ENCODE data around the gene TLE3. TPM values are rescaled to one million over a fixed set of nuclear protein-coding genes. Genes with fewer than 3 reads are reported as not detected.
A peak's percentile ranks its signal among the peaks of the same experiment; 100 is the strongest.

Gene TLE3
- total RNA-seq, 1 donor from 2014 or later, result 32.6 TPM

DNA sequence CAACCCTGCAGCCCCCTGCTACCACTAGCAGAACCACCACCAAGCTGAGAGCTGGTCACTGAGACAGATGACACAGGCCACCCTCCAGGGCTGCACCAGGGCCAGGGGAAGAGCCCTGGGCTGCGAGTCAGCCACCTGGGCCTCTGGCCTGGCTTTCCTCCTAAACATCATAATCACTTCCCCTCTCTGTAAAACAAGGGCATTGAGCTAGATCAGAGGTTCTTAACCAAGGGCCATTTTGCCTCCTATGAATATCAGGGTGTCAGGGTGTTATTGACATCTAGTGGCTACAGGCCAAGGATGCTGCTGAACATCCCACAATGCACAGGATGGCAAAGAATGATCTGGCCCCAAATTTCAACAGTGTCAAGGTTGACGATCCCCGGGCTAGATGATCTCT lies 25.2 kb downstream of the TLE3 start:
- no peak for DNase-seq (ENCODE audit: low spot score)
- intact Hi-C loops (cut with DNase I), result no loop called here

DNA sequence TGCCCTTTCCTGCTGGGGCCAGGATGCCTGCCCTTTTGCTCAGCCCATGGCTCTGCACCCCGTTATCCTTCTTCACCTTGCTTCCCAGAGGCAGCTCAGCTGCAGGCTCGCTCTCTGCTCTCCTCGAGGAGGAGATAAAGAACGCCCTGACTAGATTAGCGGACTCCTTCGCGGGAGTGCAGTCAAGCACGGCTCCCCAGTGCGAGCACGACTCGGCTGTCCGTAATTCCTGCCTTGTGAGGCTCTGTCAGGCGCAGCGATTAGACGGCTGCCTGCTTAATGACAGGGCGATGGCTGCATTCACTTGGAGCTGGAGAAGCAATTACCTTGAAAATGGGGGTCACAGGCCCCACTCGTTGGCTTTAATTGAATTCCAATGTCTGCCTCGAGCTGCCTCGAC lies 25.9 kb downstream of the TLE3 start:
- DNase-seq (ENCODE audit: low spot score), result no peak
- intact Hi-C loops (cut with DNase I), result no loop called here

DNA sequence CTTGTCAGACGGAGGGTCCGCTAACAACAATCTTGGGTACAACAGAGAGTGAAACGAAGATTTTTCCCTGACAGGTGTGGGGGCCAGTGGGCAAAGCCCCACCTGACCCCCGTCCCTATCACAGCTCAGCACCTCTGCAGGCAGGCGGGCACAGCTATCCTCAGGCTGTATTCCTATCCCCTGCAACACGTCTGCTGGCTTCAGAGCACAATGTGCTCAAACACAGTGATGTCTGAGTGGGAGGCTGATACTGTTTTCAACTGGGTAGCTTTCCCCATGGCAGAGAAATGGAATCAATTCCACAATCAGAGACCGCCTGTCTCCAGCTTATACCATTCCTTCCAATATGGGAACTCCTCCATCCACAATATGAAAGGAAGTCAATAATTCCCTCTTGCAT lies 28.0 kb downstream of the TLE3 start:
- no peak for DNase-seq (ENCODE audit: low spot score)
- intact Hi-C loops (cut with DNase I), result no loop called here

DNA sequence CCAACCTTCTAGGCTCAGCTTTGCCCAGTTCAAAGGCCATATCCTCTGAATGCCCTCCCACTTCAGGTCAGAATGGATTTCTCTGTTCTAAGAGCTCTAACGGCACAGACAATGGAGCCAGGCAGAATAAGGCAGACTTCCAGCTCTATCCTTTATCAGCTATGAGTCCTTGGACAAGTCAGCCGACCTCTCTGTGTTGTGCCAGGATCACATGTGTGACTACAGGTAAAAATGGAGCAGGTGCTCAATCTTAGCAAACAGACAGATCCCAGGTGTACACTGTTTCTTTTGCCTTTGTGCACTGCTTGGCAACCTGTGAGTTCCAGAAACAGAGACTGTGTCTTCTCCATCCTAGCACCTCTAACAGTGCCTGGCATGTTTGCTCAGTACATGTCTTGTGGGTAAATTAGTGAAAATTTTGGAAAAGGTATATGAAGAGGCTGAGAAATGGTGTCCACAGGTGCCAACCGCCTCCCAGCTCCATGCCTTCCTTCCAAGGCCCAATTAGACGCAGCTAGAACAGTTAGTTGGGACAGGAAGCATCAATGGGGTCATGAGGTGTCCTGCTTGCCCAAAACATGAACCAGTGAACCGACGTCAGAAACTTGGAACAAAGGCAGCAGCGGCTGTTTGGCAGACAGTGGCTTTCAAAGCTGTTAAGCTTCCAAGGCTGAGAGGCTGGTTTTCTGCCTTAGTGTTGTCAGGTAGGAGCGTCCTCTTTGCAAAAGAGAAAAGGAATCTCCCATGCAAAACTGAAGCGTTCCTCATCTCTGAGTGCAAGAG lies 28.7 kb downstream of the TLE3 start:
- intact Hi-C loops (cut with DNase I), result no loop called here
- DNase-seq (ENCODE audit: low spot score), result no peak

DNA sequence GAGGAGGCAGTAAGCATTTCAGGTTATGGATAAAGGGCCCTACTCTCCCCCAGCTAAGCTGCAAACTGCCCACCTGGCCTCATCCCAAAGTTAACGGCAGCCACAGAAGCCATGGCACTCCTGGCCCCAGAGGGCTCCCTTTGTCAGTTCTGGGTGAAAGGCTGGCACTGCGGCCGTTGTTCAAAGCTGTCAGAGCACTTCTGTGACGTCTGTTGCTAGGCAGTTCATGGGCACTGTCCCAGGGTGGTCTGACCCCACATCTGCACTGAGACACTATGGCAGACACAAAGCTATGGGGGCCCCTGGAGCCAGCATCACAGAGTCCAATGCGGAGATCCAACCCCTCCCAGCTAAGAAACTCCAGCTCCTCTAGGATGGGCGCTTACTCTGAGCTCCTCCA lies 30.0 kb downstream of the TLE3 start:
- intact Hi-C loops (cut with DNase I), result no loop called here
- no peak for DNase-seq (ENCODE audit: low spot score)

DNA sequence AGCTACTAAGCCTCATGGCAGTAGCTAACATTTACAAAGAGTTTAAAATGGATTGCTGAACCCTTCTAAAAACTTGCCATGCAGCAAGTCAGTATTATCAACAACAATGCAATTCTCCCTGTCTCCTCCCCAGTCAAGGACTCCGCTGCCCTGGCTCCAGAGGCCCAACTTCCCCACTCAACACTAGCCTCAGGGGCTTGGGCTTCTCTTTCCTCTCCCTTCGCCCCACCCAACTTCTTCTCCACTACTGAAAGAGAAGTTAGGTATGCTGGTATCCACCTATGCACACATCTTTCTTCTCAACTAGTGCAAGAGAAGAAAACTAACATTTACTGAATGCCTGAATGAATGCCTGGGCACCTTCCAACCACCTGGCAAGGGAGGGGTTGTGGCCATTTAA lies 30.7 kb downstream of the TLE3 start:
- intact Hi-C loops (cut with DNase I), result no loop called here
- no peak for DNase-seq (ENCODE audit: low spot score)

DNA sequence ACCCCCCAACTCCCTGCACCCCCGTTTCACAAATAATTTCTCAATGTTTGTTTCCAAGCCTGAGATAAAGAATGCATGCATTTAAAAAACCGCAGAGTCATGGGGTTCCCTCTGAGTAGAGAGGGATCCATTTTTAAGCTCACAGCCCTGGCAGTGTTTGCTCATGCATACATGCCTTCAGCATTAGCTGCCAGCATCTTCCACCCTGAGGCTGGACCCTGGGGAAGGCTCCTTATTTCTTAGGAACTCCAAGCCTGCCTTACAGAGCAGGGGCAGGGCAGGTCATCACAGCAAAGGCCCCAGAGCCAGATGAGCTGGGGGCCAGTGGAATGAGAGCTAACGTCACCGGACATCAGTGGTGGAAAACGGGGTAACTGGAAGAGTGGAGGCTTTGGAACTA lies 31.3 kb downstream of the TLE3 start:
- intact Hi-C loops (cut with DNase I), result no loop called here

DNA sequence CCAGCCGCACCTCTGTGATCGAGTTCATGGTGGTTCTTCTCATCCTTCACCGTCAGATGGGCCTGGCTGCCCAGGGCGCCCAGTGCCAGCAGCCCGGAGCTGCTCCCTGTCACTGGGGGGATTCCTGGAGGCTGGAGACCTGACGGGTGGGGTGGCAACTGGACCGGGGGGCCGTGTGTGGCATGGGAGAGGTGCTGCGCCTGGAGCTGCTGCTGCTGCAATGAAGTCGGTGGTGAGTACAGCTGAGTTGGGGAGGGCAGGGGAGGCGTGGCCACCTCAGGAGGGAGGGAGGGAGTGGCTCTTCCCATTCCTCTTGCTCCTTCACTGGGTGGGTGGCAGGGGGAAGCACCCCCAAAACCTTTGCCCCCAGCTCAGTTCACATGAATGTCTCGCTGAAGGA lies 31.7 kb downstream of the TLE3 start:
- intact Hi-C loops (cut with DNase I), result no loop called here
- no peak for DNase-seq (ENCODE audit: low spot score)

More for the DNA sequence above, 31.3 kb downstream of the TLE3 start:
- no peak for DNase-seq (ENCODE audit: low spot score)

DNA sequence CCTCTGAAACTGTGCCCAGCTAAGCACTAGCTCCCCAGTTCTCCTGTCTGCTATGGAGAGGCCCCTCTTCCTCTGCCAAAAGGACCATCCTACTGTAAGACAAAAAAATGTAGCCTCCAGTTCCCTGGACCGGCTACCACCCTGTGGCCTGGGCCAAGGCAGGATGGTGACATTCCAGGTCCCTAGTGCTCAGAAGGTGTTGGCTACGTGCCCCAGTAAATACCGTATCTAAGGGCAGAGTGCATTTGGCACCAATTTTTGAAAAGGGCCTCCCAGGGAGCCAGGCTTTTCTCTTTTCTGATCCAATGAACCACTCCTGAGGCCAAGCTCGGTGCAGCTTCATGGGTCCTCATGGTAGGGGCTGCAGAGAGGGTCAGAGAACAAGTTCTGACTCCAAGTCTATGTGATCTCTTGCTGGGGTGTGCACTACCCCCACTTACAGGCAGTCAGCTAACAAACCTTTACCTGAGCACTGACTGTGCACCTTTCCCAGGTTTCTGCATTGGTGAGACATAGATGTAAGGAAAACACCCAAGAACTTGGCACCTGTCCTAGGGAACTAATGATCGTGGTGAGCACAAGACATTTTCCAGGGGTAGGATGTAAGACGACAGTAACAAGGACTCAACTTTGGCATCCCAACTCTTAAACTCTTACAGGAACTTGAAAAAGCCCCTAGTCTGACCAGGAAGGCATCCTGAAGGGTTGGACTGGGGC lies 32.6 kb downstream of the TLE3 start:
- intact Hi-C loops (cut with DNase I), result no loop called here
- DNase-seq (ENCODE audit: low spot score), result no peak

DNA sequence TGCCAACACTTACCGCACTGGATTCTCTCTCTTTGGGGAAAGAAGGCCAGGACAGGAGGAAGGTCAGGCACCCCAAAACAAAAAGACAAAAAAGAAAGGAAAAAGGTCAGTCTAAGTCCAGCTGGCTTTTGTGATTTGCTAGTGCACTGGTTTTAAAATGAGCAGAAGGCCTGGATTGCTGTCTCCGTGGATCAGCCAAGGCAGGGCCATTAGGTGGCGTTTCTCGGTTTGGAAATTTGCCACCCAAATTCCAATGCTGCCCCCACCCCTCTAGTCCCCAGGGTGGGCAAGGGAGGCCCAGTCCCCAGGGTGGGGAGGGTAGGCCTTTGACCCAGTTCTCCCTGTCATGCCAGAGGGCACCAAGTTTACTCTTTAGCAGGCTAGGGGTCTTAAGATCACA lies 33.3 kb downstream of the TLE3 start:
- DNase-seq (ENCODE audit: low spot score), result no peak
- intact Hi-C loops (cut with DNase I), result no loop called here

DNA sequence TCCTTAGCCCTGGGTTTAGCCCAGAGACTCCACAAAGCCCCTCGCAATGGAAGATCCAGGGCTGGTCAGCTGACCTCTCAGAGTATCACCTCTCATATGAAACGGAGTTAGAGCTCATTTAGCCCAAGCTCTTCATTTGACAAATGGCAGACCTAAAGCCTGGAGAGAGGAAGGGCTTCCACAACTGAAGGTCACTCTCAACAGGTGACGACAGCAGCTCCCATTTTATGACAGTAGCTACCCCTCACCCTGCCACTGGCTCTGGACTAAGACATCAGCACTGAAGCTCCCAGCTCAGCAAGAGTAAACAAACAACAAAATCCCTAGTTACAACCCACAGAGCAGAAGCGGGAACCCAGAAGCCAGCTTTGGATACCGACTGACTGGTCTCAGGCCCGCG lies 33.7 kb downstream of the TLE3 start:
- intact Hi-C loops (cut with DNase I), result no loop called here
- no peak for DNase-seq (ENCODE audit: low spot score)

DNA sequence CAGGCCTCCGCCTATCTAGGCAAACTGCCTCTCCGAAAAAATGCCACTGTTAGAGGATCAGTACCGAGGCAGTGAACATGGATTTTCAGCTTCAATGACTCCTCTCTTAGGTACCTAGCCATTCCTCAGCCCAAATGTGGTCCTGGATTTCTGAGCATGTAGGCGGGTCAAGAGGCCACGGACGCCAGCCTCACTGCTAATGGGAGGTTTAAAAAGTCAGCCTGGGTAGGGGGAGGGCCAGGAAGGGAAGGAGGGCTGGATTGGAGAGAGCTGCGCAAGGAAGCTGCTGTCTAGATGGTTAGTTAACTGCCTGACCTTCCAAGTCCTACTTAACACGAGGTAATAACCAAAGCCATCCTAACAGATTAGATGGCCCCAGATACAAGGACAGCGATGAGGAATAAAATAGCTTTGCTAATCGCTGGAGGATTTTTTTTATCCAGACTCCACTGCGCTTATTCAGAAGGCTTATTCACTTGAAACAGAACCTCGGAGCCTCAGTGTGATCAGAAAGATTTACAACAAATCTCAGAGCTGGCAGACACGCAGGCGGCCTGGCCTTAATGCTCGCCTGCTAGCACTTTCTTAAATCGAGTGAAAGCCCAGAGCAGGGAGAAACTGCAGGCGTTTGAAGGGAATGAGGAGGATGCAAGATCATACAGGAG lies 34.3 kb downstream of the TLE3 start:
- intact Hi-C loops (cut with DNase I), result no loop called here
- peak; percentile 31 for DNase-seq (ENCODE audit: low spot score)

DNA sequence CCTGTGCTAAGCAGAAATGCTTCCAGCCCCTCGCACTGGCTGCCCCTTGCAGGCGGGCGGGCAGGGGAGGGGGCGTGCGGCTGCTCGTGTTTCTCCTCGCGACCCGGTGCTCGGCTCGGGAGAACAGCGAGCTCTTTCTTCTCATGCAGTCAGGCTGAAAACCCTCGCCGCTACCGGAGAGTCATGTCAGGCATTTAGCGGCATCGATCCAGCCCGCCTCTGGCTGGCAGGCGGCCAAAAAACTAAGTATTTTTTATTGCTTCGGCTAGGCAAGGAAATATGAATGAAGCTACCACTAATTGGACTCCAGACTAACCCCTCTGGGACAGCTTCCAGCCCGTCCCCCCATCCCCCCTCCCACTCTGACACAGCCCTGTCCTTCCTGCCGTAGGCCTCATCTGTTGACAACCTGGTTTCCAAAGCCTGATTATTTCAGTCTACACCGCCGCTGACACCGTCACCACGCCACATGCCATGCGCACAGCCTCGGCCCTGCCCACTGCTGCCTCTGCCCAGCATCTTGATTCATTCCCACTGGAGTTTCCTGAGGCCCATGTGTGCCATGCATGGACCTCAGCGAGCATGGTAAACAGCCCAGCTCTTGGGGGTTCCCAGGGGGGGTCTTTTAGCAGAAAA lies 35.3 kb downstream of the TLE3 start:
- DNase-seq (ENCODE audit: low spot score), result peak; percentile 82
- intact Hi-C loops (cut with DNase I), result no loop called here

DNA sequence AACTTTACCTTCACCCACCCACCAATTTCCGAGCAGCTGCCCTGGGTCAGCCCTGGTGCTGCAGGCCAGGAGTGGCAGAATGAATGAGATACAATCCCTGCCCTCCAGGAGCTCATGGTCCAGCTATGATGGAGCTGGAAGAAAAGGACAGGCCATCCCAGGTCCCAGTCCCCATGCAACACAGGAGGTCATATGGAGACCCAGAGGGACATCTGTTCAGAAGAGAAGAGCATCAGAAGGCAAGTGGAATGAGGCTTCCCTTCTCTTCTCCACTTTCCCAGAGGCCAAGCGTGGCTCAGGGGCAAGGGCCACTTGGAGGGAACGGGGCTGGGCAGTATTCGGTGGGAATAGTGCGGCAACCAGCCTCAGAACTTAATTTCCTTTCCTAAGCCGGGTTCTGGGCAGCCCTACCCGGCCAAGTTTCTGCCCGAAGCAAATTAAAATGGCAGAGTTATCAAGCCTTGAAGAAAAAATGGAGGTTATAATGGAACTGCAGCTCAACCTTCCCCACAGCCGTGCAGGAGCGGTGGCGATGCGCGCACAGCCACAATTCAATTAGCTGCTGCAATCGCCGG lies 35.9 kb downstream of the TLE3 start:
- intact Hi-C loops (cut with DNase I), result no loop called here
- peak; percentile 54 for DNase-seq (ENCODE audit: low spot score)

DNA sequence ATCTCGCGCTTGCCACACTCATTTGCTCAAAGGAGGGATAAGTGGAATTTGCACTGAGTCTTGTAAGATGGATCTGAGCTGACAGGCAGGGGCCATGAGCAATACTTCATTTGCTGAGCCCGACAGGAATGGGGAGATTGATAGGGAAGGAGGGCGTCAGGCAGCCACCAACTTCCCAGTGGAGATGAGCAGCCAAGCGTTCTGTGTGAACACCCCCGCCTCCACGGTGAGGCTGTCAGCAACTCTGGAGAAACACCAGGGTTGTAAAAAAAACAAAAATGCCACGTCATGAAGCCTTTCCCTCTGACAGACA lies 36.8 kb downstream of the TLE3 start:
- peak; percentile 53 for DNase-seq (ENCODE audit: low spot score)
- intact Hi-C loops (cut with DNase I), result no loop called here

DNA sequence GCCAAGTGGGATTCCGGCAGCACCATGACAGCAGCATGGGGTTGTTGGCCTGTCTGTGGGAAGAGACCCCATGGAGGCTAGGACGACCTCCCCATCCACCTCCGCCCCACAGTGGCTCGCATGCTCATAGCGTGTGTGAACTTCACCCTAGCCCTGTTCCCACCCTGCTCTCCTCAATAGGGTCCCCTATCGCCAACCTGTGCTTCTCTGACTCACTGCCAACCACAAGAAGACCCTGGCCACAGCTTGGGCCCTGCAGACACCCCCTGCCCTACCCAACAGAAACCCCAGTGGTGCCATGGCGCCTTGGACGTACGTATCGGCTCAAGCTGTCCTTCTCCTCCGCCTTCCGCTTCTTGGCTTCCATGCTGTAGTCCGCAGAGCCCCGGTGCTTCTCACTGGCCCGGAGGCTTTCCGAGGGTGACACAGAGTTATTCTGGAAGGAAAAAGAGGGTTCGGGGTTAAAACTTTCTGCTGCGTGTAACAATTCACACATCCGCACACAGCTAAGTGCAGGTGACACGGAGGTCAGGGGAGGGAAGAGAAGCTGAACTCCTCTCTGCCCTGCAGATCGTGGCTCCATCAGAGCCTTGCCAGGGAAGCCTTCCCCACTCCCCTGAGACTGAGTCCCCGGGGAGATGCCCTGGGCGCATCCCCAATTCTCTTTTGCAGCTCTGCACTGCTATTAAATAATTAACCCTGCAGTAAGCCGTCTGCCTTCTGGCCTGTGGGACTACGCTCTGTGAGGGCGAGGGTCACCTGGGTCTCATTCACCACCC lies 37.3 kb downstream of the TLE3 start:
- intact Hi-C loops (cut with DNase I), result no loop called here
- DNase-seq (ENCODE audit: low spot score), result peak; percentile 29

DNA sequence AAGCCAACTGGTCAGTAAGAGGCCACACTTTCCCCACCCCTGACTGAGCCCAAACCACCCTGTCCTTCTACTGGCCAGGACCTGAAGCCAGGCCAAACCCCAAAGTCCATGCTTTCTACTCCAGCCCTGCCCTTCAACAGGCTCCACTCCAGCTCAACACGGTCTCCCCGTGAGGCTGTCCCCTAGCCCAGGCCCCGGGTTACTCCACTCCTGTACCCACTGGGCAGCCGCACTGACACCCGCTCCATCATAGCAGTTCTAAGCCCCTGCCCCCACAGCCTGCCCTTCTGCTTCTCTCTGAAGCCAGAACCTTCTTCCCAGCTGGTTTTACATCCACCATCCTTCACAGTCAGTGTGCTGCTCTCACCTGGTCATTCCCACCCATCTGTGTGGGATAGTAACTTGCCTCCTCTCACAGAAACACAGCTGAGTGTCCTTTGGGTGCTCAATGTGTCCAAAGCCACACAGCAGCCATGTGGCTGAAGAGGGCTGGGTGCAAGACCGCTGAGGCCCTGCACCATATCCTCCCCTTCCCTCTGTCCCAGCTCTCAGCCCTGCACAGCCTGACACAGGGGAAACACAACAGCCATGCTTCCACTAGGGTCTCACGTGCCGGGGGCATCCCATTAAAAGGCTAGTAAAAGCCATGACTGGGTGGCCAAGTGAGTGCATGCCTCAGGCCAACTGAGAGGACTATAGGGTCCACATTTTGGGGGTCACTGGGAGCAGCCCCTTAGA lies 38.1 kb downstream of the TLE3 start:
- intact Hi-C loops (cut with DNase I), result no loop called here
- DNase-seq (ENCODE audit: low spot score), result peak; percentile 65

DNA sequence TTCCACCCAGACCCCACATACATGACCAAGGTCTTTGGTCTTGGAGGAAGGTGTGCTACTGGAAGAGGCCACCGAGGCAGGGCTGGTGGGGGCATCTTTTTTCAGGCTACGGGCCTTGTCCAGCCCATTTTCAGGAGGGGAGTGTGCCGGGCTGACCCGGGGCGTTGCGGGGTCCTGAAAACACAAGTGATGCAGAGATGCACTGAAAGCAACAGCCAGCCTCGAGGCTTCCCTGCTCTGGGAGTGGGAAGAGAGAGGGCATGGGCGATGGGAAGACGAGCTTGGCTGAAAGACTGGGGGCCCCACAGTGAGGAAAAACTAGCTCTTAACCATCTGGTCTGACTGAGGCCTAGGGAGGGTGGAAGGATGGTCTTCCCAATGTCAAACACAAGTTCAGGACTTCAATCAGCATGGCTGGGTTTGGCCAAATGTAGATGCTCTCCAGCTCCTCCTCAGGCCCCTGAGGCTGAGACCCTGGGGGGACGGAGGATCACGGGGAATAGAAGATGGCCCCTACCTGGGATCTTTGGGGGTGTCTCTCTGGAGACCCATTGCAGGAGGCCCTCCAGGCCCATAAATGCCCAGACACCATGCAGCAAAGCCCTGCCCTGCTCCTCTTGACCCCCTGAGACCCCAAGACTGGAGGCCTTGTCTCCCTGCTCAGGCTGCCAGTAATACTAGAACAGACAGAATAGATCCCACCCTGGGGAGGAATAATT lies 38.9 kb downstream of the TLE3 start:
- intact Hi-C loops (cut with DNase I), result no loop called here
- peak; percentile 64 for DNase-seq (ENCODE audit: low spot score)
